C4-2B (cell line): ENCODE results near the gene CORO1C.

Source experiments
- CTCF ChIP-seq: fragments of 450-650 bp; conservative IDR thresholded peaks from 2 replicates; pipeline ENCODE4 v1.5.1; 2017; ENCODE audit warnings: mild to moderate bottlenecking
- ZFX ChIP-seq: fragments of 450-650 bp; IDR thresholded peaks from 2 replicates; pipeline ENCODE4 v1.6.1; 2017

- TF ChIP-seq CTCF (no peak), ZFX (no peak)
These were observed 36.5 kb downstream of the CORO1C start for GRCh38 chr12:108694812-108695278.
